Esophagus squamous epithelium (tissue), 4 donors: ENCODE data around the gene PWWP2A.

ENCODE experiments used
- CTCF ChIP-seq, 6 experiments: fragments of 450-650 bp in 4 of 6; fragments of 200-600 bp in 2 of 6; sonication (generic) in 2 of 6; IDR thresholded peaks; one replicate each; pipeline ENCODE4 v1.5.1; 2016 to 2019; ENCODE audit warnings: antibody characterized with exemption in 6 of 6, mild to moderate bottlenecking in 4 of 6, moderate library complexity in 4 of 6
- POLR2A ChIP-seq, 4 donors: fragments of 450-650 bp; IDR thresholded peaks; one replicate each; pipeline ENCODE4 v1.6.1; 2017; ENCODE audit warnings: antibody characterized with exemption in 4 of 4, mild to moderate bottlenecking in 4 of 4, moderate library complexity in 3 of 4

DNA sequence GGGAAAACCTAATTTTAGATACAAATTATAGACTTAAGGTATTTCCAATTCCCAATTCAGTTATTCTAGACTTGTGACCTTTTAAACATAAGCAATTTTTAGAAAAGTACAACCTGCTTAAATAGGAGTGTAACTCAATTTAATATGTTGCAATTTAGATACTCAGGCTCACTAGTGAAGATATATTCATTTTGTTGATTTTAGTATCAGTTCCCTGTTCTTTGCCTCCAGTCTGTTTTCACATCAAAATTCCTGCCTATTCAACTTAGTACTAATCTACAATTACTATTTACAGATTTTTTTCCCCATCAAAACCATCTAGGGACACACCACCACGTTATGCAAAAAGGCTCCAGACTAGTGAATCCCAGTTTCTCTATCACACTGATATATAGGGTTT lies 30.4 kb downstream of the PWWP2A start:
- no peak for TF ChIP-seq CTCF (IDR thresholded peaks at IDR 0.05)
- no peak for TF ChIP-seq POLR2A (IDR thresholded peaks at IDR 0.05)
